Esophagus muscularis mucosa (tissue), 4 donors: Measurements from ENCODE around the gene AOAH. TPM values are rescaled to one million over a fixed set of nuclear protein-coding genes. Genes with fewer than 3 reads are reported as not detected.

Experiments used
- DNase-seq: peaks from one replicate; pipeline ENCODE4 v3.0.0-alpha.2; 2017; ENCODE audit errors: extremely low spot score
- H3K27ac ChIP-seq, 4 donors: fragments of 200-600 bp; sonication (generic); replicated peaks in 1 of 4; 1 replicate in 3 of 4; 2 replicates in 1 of 4; pipeline ENCODE4 v1.5.1; 2016 to 2019; ENCODE audit warnings: mild to moderate bottlenecking in 1 of 4
- H3K27me3 ChIP-seq, 4 donors: fragments of 200-600 bp; sonication (generic); one replicate each; pipeline versions ENCODE4 v1.5.1 to v1.6.0; 2016 to 2019
- H3K36me3 ChIP-seq, 4 donors: fragments of 200-600 bp; sonication (generic); one replicate each; pipeline ENCODE4 v1.5.1; 2016 to 2019
- H3K4me1 ChIP-seq, 4 donors: fragments of 200-600 bp; sonication (generic); one replicate each; pipeline ENCODE4 v1.5.1; 2016 to 2019
- H3K4me3 ChIP-seq, 4 donors: fragments of 200-600 bp; sonication (generic); 1 replicate in 2 of 4; 2 replicates in 2 of 4; pipeline ENCODE4 v1.5.1; 2016 to 2019; ENCODE audit warnings: mild to moderate bottlenecking in 4 of 4, moderate library complexity in 1 of 4
- H3K9me3 ChIP-seq, 4 donors: fragments of 200-600 bp; sonication (generic); 1 replicate in 3 of 4; 2 replicates in 1 of 4; pipeline ENCODE4 v1.5.1; 2016 to 2019
- CTCF ChIP-seq, 3 experiments: fragments of 200-600 bp in 2 of 3; fragments of 450-650 bp in 1 of 3; sonication (generic) in 2 of 3; IDR thresholded peaks; one replicate each; pipeline ENCODE4 v1.5.1; 2017 to 2019; ENCODE audit warnings: antibody characterized with exemption in 3 of 3, mild to moderate bottlenecking in 2 of 3, moderate library complexity in 1 of 3
- EP300 ChIP-seq: sonication (generic); formaldehyde crosslinking; IDR thresholded peaks from one replicate; pipeline ENCODE4 v1.6.1; 2017; ENCODE audit warnings: antibody characterized with exemption
- POLR2A ChIP-seq: fragments of 450-650 bp; IDR thresholded peaks from one replicate; pipeline ENCODE4 v1.6.1; 2017; ENCODE audit warnings: antibody characterized with exemption, moderate library complexity, mild to moderate bottlenecking, low read depth
- POLR2AphosphoS5 ChIP-seq, 2 donors: sonication (generic); formaldehyde crosslinking; IDR thresholded peaks; one replicate each; pipeline ENCODE4 v1.6.1; 2017; ENCODE audit warnings: antibody characterized with exemption in 2 of 2
- WGBS: methylation state at CpG from one replicate; pipeline ENCODE4 v1.1.5; 2018; 5-methylcytosine and 5-hydroxymethylcytosine counted together
- intact Hi-C: fragments of 100-400 bp; cut with DNase I; formaldehyde crosslinking; loops from one replicate; pipeline ENCODE4 v1.15.1; 2023
- total RNA-seq, 4 donors: library from RNA; depleted of rRNA; stranded (reverse); fragments of >200 nt; gene quantifications; one replicate each; pipeline versions ENCODE4 v1.1.0 to v1.2.1, GENCODE V29; 2016

Gene AOAH
- total RNA-seq, 4 donors from 2014 or later: 2.0 to 16.1 (median 4.5) TPM

DNA sequence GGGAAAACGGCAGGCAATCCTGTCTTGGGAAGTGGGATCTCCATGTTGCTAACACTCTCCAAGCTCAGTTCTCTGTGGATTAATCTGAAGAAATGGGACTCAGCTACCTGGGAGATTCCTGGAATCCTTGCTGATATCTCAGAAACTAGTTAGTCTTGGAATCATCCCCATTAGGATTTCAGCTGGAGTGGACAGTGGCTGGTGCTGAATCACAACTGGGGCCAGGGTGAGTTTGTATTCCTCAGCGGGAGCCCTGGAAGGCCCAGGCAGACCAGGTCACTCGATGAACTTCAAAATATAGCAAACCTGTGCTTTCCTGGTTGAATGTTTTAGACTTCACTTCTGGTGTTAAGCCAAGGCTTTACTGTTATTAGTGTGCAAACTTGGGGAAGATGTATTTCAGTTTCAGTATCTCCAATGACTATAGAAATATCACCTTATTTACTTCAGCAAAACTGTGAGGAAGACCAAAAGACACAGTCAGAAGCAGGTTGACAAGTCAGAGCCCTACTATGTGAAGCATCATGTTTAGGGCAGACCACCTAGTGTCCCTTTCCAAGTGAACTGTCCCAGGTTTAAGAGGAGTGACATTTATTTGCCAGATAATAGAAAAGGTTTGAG, 126.1 kb downstream of the AOAH start:
- Histone ChIP-seq H3K27me3 (no peaks in the 10 kb centered on the region), H3K4me3 (no peak overlapping the region), H3K36me3 (no peaks in the 10 kb centered on the region), H3K9me3 (no peaks in the 10 kb centered on the region), H3K27ac (no peak overlapping the region), H3K4me1 (no peaks in the 10 kb centered on the region)
- intact Hi-C loops: no loop called here
- DNase-seq: no peak
- TF ChIP-seq POLR2A: no peak
- TF ChIP-seq CTCF (IDR thresholded peaks at IDR 0.05): no peak
- TF ChIP-seq EP300: no peak
- no peak for TF ChIP-seq POLR2AphosphoS5 (IDR thresholded peaks at IDR 0.05)
- WGBS: 92% methylated on average over 3 of the region's 3 CpGs

GRCh38 chr7:36597090-36597773, 127.1 kb downstream of the AOAH start:
- 67% methylated on average over 7 of the region's 7 CpGs for WGBS
- H3K4me3 ChIP-seq: no peak overlapping the region
- DNase-seq: peak; percentile 62
- H3K4me1 ChIP-seq: no peaks in the 10 kb centered on the region
- intact Hi-C loops: no loop called here
- H3K27me3 ChIP-seq: no peaks in the 10 kb centered on the region
- no peak overlapping the region for H3K27ac ChIP-seq
- H3K9me3 ChIP-seq: no peaks in the 10 kb centered on the region
- TF ChIP-seq CTCF (IDR thresholded peaks at IDR 0.05): no peak
- no peak for TF ChIP-seq POLR2A
- no peak for TF ChIP-seq POLR2AphosphoS5 (IDR thresholded peaks at IDR 0.05)
- no peak for TF ChIP-seq EP300
- no peaks in the 10 kb centered on the region for H3K36me3 ChIP-seq

- WGBS: 80% methylated on average over 2 of the region's 2 CpGs
- Histone ChIP-seq H3K27ac (no peak overlapping the region), H3K4me3 (no peak overlapping the region), H3K4me1 (no peaks in the 10 kb centered on the region), H3K27me3 (no peaks in the 10 kb centered on the region), H3K36me3 (no peaks in the 10 kb centered on the region), H3K9me3 (no peaks in the 10 kb centered on the region)
- no peak for TF ChIP-seq CTCF (IDR thresholded peaks at IDR 0.05)
- TF ChIP-seq EP300: no peak
- TF ChIP-seq POLR2A: no peak
- TF ChIP-seq POLR2AphosphoS5 (IDR thresholded peaks at IDR 0.05): no peak
- intact Hi-C loops: no loop called here
- DNase-seq: peak; percentile 31
These were observed 129.8 kb downstream of the AOAH start for GRCh38 chr7:36594445-36594844.

DNA sequence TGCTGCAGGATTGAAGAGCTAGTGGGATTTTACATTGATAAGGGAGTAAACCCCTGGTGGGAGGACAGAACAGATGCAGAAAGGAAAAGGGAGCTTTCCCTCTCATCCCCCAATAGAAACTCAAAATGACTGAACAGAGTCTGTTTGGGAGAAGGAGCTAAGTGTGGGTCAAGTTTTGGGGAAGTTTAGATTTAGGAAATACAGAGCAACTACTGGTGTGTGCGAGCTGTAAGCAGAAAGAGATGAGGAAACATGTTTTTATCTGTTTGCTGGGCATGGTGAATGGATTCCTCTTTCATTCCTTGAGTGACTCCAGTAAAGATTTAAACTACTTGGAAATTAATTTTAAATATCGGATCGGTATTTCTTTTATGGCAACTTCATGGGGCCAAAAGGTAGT, 132.7 kb downstream of the AOAH start:
- peak; percentile 29 for DNase-seq
- no peak overlapping the region for H3K4me3 ChIP-seq
- H3K4me1 ChIP-seq: no peaks in the 10 kb centered on the region
- H3K27ac ChIP-seq: no peak overlapping the region
- H3K27me3 ChIP-seq: no peaks in the 10 kb centered on the region
- 62% methylated on average over 3 of the region's 3 CpGs for WGBS
- no peaks in the 10 kb centered on the region for H3K36me3 ChIP-seq
- intact Hi-C loops: no loop called here
- TF ChIP-seq POLR2AphosphoS5 (IDR thresholded peaks at IDR 0.05) (no peak), CTCF (IDR thresholded peaks at IDR 0.05) (no peak), EP300 (no peak), POLR2A (no peak)
- H3K9me3 ChIP-seq: no peaks in the 10 kb centered on the region
